ENCODE results near the gene ATP11A. TPM values are rescaled to one million over a fixed set of nuclear protein-coding genes. Genes with fewer than 3 reads are reported as not detected.

ATP11A gene
- total RNA-seq, 1 experiment from 2014 or later = 14.4 TPM

DNA sequence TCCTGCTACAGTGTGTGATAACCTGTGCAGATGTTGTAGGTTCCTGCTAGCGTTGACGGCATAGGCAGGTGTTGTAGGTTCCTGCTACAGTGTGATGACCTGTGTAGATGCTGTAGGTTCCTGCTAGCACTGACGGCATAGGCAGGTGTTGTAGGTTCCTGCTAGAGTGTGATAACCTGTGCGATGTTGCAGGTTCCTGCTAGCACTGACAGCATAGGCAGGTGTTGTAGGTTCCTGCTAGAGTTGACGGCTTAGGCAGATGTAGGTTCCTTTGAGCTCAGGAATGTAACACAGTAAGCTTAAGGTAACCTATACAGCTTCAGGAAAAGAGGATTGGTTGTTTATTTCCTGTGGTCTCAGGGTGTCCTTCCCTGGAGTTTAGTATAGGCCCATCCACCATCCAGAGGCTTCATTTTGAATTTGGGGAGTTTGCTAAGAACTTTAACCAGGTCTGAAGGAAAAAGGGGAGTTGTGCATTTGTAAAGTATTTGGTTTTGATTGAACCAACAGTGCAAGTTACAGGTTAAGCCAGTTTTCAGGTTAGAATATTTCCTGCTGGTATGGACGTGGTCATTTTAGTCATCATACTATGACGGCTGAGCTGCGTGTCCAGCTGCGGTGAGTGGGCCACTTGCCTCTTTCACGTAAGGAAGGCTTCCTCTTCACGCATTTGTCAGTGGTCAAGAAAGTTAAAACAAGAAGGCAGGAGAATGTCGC lies 53.8 kb downstream of the ATP11A start:
- in situ Hi-C loops (cut with HindIII; ENCODE audit: low pct_unique_long_range_greater_than_20kb, low sequenced_read_pairs) = no loop called here
- no peak for DNase-seq (ENCODE audit: low read depth, low spot score)

DNA sequence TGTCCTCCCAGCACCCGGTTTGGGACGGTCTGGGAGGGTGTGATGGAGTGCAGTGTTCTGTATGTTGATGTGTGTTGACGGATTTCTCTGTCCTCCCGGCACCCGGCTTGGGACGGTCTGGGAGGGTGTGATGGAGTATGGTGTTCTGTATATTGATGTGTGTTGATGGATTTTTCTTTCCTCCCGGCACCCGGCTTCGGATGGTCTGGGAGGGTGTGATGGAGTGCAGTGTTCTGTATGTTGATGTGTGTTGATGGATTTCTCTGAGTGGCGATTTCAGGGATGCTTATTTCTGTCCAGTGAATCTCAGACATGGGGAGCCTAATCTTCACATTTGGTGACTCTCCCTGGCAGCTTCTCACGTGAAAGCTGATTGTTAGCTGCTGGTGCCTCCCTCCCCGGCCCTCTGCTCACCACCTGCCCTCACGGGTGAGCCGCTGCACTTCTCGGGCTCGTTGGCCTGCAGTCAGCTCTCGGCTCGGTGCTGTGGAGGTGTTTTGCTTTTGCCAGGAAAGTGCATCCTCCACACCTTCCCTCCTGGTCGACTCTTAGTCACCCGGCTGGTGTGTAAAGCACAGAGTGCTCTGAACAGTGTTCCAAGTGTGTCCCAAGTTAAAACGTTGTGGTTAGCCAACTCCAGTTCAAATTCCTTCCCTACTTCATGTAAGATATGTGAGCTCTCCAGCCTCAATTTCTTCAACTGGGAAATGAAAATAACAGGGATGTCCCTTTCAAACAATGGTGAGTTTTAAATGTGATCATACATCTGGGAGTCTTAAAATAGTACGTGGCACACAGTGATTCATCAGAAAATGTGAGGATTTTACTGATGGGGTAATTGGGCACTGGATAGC lies 54.6 kb downstream of the ATP11A start:
- no peak for DNase-seq (ENCODE audit: low read depth, low spot score)
- in situ Hi-C loops (cut with HindIII; ENCODE audit: low pct_unique_long_range_greater_than_20kb, low sequenced_read_pairs) = no loop called here

DNA sequence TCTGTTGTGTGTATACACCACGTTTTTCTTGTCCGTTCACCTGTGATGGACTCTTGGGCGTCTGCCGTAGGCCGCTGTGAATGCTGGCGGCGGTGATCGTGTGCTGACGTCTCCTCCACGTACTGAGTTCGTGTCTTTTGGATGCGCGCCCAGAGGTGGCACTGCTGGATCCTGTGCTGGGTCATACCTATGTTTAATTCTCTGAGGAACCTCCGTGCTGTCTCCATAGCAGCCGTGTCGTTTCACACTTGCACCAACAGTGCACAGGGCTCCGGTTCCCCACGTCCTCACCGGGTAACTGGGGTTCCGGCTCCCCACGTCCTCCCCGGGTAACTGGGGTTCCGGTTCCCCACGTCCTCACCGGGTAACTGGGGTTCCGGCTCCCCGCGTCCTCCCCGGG lies 56.2 kb downstream of the ATP11A start:
- in situ Hi-C loops (cut with HindIII; ENCODE audit: low pct_unique_long_range_greater_than_20kb, low sequenced_read_pairs) = no loop called here
- DNase-seq (ENCODE audit: low read depth, low spot score) = no peak

DNA sequence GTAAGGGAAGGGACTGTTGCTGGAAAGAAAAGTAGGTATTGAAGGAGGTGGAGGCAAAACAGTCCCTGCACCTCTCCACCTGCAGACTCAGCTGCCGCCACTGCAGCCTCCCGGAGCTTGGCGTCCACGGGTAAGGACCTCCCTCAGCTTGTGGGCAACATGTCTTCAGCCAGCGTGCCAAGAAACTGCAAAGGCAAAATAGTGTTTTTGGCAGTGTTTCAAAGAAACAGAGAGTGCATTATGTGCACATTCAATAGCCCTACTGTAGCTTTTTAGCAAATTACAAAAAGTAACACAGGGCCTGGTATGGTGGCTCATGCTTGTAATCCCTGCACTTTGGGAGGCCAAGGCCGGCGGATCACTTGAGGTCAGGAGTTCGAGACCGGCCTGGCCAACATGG lies 57.4 kb downstream of the ATP11A start:
- DNase-seq (ENCODE audit: low read depth, low spot score) = peak; percentile 94

DNA sequence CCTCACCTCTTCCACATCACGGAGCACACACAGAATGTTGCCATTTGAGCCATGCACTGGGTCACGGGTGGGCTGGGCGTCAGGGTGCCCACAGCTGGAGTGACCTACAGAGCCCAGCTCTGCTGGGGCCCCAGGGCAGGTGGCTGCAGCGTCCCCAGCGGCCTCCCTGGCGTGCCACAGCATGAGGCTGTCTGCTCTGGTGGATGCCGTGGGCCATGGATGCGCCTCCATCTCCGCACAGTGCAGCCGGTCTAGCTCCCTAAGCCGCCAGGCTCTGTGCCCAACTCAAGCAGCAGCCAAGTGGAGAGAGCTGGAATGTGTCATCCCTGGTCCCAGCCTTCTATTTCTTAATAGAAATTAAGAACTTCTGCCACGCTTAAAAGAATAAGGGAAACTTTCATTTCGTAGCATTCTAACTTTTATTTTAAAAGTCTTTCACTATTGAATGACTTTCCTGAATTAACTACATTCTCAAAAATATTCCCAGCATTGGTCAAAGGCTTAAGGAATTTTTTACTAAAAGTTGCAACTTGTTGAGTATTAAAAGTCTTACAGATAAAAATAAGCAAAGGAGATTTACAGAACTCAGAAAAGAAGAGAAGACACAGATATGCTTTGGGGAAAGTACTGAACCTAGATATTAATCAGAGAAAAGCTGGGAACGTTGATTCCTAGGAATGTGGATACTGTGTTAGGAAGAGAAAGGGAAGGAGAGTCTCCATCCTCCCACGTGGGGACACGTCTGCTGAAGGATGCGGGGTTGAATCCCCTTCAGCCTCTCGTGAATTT lies 59.3 kb downstream of the ATP11A start:
- in situ Hi-C loops (cut with HindIII; ENCODE audit: low pct_unique_long_range_greater_than_20kb, low sequenced_read_pairs) = no loop called here

More for the DNA sequence above, 57.4 kb downstream of the ATP11A start:
- in situ Hi-C loops (cut with HindIII; ENCODE audit: low pct_unique_long_range_greater_than_20kb, low sequenced_read_pairs) = no loop called here

DNA sequence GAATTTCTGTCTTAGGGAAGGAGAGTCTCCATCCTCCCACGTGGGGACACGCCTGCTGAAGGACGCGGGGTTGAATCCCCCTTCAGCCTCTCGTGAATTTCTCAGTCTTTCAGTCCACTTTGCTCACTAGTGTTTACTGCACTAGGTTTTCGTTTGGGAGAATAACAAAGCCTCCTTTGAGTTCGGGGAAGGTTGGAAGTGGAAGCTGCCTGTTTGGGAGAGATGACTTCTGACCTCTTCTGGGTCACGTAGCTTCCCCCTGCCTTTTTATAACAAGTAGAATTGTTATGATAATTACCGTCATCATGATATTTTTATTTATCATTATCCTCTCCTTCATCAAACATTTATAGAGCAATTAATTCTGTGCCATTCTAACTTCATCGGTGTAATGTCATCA lies 60.7 kb downstream of the ATP11A start:
- in situ Hi-C loops (cut with HindIII; ENCODE audit: low pct_unique_long_range_greater_than_20kb, low sequenced_read_pairs) = no loop called here
- no peak for DNase-seq (ENCODE audit: low read depth, low spot score)

More for the DNA sequence above, 59.3 kb downstream of the ATP11A start:
- no peak for DNase-seq (ENCODE audit: low read depth, low spot score)

DNA sequence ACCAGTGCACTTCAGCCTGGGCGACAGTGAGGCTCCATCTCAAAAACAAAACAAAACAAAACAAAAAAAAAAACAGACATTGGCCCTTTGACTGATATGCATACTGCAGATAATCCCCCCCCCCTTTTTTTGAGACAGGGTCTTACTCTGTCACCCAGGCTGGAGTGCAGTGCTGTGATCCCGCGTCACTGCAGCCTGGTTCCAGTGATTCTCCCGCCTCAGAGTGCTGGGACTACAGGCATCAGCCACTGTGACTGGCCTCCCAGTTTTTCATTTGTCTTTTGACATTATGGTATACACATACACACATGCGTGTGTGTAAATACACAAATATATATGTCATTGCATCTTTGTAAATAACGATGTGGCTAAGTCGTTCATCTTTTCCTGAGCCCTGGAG lies 61.8 kb downstream of the ATP11A start:
- DNase-seq (ENCODE audit: low read depth, low spot score) = no peak
- in situ Hi-C loops (cut with HindIII; ENCODE audit: low pct_unique_long_range_greater_than_20kb, low sequenced_read_pairs) = no loop called here

DNA sequence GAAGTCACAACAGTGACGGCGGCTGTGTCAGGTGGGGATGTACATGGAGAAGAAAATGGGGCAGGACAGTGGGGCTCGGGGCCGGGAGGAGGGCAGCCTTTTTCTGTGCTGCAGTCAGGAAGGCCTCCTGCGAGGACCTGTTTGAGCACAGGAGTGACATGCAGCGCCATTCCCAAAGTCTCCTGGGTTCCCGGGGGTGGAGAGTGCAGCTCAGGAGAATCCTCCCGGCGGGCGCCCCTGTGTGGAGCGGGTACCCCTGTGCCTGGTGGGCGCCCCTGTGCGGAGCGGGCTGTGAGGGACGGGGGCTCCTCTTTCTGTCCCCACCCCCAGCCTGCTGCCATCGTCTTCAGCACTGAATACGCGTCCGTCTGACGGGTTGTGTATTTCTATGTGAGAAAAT lies 62.4 kb downstream of the ATP11A start:
- in situ Hi-C loops (cut with HindIII; ENCODE audit: low pct_unique_long_range_greater_than_20kb, low sequenced_read_pairs) = no loop called here
- no peak for DNase-seq (ENCODE audit: low read depth, low spot score)

DNA sequence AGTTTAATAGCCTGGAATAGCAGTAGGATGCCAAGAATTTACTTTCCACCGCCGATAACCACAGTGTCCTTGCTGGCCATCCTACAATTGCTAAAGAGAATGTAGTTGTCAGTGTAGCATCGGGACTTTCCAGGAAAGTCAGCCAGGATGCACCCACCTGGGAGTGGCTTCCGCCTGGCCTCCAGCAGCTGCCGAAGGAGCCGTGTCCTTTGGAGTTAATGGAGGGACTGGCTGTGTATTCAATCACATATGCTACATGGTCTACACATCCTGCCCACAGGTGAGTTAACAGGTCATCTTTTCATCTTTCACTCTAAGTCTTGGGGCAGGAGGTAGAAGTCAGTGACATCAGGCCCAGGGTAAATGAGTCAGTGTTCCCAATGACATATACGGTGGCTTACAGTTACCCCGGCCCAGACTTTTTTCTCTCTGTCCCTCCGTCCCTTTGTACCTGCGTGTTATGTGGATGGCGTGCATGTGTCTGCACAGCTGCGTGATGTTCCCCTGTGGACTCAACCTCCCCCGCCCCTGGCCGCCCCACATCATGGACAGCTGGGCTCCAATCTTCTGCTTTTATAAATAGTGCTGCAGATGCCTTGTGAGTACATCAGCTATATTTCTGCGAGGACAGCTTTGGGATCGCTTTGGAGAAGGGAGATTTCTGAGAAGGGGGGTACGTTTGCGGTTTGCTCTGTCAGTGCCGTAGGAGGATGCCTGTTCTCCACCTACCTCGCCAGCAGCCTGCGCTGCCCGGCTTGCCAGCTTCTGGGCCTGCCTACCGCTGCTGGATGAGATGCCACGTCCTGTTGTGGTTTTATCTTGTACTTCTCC lies 63.1 kb downstream of the ATP11A start:
- in situ Hi-C loops (cut with HindIII; ENCODE audit: low pct_unique_long_range_greater_than_20kb, low sequenced_read_pairs) = no loop called here
- no peak for DNase-seq (ENCODE audit: low read depth, low spot score)

DNA sequence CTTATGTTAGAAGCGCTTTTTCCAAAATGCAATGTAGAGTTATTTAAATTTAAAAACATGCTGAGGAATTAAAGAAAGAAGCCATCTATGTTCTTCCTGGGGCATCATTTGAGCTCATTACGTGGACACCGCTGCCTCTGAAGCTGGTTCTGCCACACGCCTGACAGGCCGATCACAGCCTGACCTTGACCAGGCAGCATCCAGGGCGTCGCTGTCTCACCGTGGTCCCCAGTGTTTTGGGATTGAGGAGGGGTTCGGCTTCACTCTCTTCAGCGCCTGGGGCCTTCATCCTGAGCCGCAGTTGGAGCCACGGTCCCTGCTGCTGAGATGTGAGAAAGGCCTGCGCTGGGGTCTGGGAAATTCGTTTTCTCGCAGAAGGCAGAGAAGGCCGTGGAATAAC lies 64.0 kb downstream of the ATP11A start:
- in situ Hi-C loops (cut with HindIII; ENCODE audit: low pct_unique_long_range_greater_than_20kb, low sequenced_read_pairs) = no loop called here

DNA sequence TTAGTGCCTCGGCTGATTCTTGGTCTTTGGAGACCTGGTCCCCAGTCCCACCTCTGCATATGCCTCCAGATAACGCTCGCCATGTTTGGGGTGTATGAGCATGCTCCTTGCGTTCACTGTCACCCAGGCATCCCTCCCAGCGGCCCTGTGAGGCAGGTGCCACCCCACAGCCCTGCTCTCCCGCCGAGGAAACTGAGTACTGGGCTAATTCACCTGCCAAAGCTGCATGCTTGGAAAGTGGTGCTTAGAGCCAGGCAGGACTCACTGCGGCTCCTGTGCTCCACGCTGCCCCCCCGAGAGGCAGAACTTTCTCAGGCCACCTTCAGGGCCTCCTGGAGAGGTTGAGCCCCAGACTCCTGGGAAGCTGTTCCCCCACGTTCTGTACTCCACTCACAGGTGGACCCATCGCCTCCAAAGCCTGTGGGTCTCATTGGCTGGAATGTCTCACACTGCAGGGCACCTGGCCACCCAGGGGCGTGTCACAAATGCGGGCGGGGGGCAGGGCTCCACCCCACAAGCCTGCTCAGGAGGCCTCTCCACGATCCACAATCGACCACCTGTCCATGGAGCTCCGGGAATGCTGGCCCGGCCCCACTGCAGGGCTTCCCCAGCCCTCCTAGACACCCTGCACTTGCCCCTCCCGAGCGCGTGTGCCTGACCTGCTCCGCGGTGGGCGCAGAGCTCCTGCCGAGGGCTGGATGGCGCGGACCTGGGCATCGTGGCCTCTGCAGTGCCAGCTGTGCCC lies 64.6 kb downstream of the ATP11A start:
- DNase-seq (ENCODE audit: low read depth, low spot score) = no peak
- in situ Hi-C loops (cut with HindIII; ENCODE audit: low pct_unique_long_range_greater_than_20kb, low sequenced_read_pairs) = no loop called here

More for the DNA sequence above, 64.0 kb downstream of the ATP11A start:
- no peak for DNase-seq (ENCODE audit: low read depth, low spot score)

DNA sequence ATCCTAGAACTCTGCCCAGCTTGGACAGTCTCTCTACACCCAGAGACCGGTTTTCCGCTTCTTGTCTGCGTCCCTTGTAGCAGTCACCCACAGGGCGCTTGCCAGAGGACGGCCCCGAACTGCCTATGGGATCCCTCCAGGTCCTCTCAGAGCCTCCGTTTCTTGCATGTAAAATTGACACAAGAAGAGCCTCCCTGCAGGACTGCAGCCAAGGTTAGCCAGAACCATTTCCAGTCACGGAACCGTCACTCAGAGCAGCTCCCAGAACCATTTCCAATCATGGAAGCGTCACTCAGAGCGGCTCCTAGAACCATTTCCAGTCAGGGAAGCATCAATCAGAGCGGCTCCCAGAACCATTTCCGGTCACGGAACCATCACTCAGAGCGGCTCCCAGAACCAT lies 65.5 kb downstream of the ATP11A start:
- in situ Hi-C loops (cut with HindIII; ENCODE audit: low pct_unique_long_range_greater_than_20kb, low sequenced_read_pairs) = no loop called here
- DNase-seq (ENCODE audit: low read depth, low spot score) = no peak

DNA sequence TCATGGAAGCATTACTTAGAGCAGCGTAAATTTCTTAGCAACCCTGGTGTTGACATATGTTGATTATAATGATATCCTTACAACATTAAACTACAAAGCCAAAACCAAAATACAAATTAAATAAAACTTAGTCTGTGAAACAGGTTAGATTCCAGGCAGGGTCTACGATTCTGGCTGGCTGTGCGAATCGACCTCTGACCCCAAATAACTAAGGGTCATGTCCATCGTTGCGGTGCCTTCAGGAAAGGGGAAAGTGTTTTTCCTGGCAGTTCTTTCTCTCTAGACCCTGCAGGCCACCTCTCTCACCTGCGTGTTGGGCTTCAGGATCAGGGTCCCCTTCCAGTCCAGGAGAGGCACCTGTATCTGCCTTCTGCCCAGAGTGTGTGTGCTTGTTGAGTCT lies 66.2 kb downstream of the ATP11A start:
- in situ Hi-C loops (cut with HindIII; ENCODE audit: low pct_unique_long_range_greater_than_20kb, low sequenced_read_pairs) = no loop called here
- no peak for DNase-seq (ENCODE audit: low read depth, low spot score)

DNA sequence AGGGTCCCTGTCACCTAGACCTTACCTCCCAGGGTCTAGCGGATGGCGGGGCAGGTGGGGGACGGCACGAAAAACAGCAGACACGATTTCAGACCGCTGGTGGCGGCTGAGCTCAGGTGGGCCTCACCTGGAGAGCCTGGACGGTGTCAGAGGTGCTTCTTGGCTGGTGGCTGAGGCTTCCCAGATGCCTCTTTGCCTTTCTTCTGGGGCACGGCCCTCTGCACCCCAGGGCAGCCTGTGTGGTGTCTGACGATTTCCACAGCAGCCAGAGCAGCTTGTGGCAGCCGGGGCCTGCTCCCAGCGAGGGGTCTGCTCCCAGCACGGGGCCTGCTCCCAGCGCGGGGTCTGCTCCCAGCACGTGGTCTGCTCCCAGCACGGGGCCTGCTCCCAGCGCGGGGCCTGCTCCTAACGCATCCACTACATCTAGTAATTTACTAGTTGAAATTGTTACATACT lies 66.7 kb downstream of the ATP11A start:
- in situ Hi-C loops (cut with HindIII; ENCODE audit: low pct_unique_long_range_greater_than_20kb, low sequenced_read_pairs) = no loop called here

DNA sequence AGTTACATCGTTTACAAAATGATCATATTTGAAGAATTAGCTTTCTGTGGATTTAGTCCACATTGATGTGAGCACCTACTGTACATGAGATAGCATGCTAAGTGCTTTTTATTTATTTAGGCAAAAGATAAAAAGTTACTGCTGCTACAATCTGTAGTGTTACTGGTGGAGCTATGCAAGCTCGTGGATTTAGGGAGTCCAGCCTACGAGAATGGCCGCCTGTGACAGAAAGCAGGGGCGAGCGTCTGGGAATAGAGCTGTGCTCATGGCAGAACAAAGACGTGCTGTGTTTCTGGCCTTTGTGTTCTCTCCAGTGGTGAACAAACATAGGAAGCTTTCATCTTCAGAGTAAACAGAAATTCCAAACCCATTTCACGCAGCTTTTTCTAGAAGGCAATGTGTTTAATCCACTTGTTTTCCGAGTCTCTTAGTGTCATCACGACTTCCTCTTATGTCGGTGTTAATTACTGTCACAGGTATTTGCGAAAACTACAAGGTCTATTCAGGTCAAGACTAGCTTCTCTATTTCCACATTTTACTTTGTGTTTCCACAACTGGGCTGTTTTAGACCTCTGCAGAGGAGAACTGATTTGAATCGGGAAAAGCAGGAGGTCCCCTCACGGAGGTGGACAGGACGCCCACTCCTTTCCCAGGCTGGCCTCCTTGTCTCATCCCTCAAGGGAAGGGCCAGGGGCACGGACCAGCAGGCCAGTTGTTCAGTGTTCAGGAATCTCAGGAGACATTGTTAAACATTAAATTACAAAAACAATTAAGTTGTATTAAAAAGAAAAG lies 67.3 kb downstream of the ATP11A start:
- peak; percentile 91 for DNase-seq (ENCODE audit: low read depth, low spot score)
- in situ Hi-C loops (cut with HindIII; ENCODE audit: low pct_unique_long_range_greater_than_20kb, low sequenced_read_pairs) = no loop called here

More for the DNA sequence above, 66.7 kb downstream of the ATP11A start:
- DNase-seq (ENCODE audit: low read depth, low spot score) = no peak

DNA sequence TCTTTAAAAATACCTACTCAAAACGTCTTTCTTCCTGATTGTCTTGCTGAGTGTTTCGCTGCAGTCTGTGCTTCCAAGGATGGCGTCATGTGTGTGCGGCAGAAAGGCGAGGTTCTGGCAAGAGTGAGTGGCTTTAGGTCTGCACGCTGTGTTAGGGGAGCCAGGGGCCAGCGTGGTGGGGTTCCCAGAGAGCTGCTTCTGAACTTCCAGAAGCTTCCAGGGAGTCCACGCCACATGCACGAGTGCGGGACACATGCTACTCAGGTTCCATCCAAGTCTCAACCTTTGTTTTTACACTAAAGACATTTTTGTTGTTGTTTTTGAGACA lies 67.9 kb downstream of the ATP11A start:
- in situ Hi-C loops (cut with HindIII; ENCODE audit: low pct_unique_long_range_greater_than_20kb, low sequenced_read_pairs) = no loop called here

More for the DNA sequence above, 67.9 kb downstream of the ATP11A start:
- DNase-seq (ENCODE audit: low read depth, low spot score) = no peak
